GM23338 (cell line): Measurements from ENCODE around the gene OMA1. TPM values are rescaled to one million over a fixed set of nuclear protein-coding genes. Genes with fewer than 3 reads are reported as not detected.

ENCODE experiments used
- ATAC-seq: fragments of 200-7000 bp; cut with Tn5 transposase; 3 replicates; pipeline ENCODE4 v1.9.1; 2020
- DNase-seq: peaks from one replicate; pipeline ENCODE4 v3.0.0-alpha.2; 2015; ENCODE audit warnings: low spot score
- H2AFZ ChIP-seq: fragments of 200-600 bp; sonication (generic); 2 replicates; pipeline ENCODE4 v1.8.0; 2016; ENCODE audit warnings: antibody characterized with exemption, mild to moderate bottlenecking, moderate library complexity
- H3F3A ChIP-seq: fragments of 200-600 bp; sonication (generic); replicated peaks from 2 replicates; pipeline ENCODE4 v1.8.0; 2017; ENCODE audit warnings: antibody characterized with exemption, mixed run types, low read depth
- H3K27ac ChIP-seq: fragments of 200-600 bp; sonication (generic); 2 replicates; pipeline ENCODE4 v1.6.1; 2016; ENCODE audit warnings: low read depth
- H3K27me3 ChIP-seq: fragments of 200-600 bp; sonication (generic); 2 replicates; pipeline ENCODE4 v1.8.0; 2016; ENCODE audit warnings: mild to moderate bottlenecking, mixed run types, moderate library complexity; ENCODE audit not compliant: insufficient read depth
- H3K36me3 ChIP-seq: fragments of 200-600 bp; sonication (generic); 2 replicates; pipeline ENCODE4 v1.8.0; 2016; ENCODE audit warnings: mild to moderate bottlenecking; ENCODE audit not compliant: insufficient read depth
- H3K4me1 ChIP-seq: fragments of 200-600 bp; sonication (generic); 2 replicates; pipeline ENCODE4 v1.8.0; 2016; ENCODE audit warnings: mild to moderate bottlenecking, moderate library complexity; ENCODE audit not compliant: insufficient read depth
- H3K4me2 ChIP-seq: fragments of 200-600 bp; sonication (generic); 2 replicates; pipeline ENCODE4 v1.7.1; 2017; ENCODE audit warnings: mixed run types
- H3K4me3 ChIP-seq: fragments of 200-600 bp; sonication (generic); 2 replicates; pipeline ENCODE4 v1.6.1; 2016; ENCODE audit warnings: mixed run types
- H3K79me2 ChIP-seq: fragments of 200-600 bp; sonication (generic); replicated peaks from 2 replicates; pipeline ENCODE4 v1.8.0; 2017; ENCODE audit warnings: mild to moderate bottlenecking; ENCODE audit not compliant: insufficient read depth
- H3K9me2 ChIP-seq: fragments of 200-600 bp; sonication (generic); 2 replicates; pipeline ENCODE4 v1.8.0; 2017; ENCODE audit not compliant: insufficient read depth
- H4K20me1 ChIP-seq: fragments of 200-600 bp; sonication (generic); replicated peaks from 2 replicates; pipeline ENCODE4 v1.8.0; 2017; ENCODE audit warnings: mild to moderate bottlenecking; ENCODE audit not compliant: insufficient read depth
- H3K27ac Mint-ChIP-seq: 2 replicates; pipeline ENCODE4 v1.8.0; 2020; ENCODE audit warnings: inconsistent platforms, mild to moderate bottlenecking, moderate library complexity, mixed read lengths
- H3K27me3 Mint-ChIP-seq: 3 replicates; pipeline ENCODE4 v1.8.0; 2022; ENCODE audit warnings: low read depth, mild to moderate bottlenecking, moderate library complexity, mixed read lengths, inconsistent platforms; ENCODE audit not compliant: insufficient read depth, poor library complexity
- H3K36me3 Mint-ChIP-seq: 3 replicates; pipeline ENCODE4 v1.8.0; 2021; ENCODE audit warnings: low read depth, mild to moderate bottlenecking, inconsistent platforms, moderate library complexity, mixed read lengths
- H3K4me1 Mint-ChIP-seq: 3 replicates; pipeline ENCODE4 v1.8.0; 2020; ENCODE audit warnings: mild to moderate bottlenecking, inconsistent platforms, mixed read lengths
- H3K4me3 Mint-ChIP-seq: 3 replicates; pipeline ENCODE4 v1.8.0; 2021; ENCODE audit warnings: moderate library complexity, mild to moderate bottlenecking, inconsistent platforms, mixed read lengths
- H3K9me3 Mint-ChIP-seq: 3 replicates; pipeline ENCODE4 v1.8.0; 2020; ENCODE audit warnings: moderate library complexity, mild to moderate bottlenecking, inconsistent platforms, mixed read lengths
- CREB1 ChIP-seq: fragments of 250-450 bp; sonication (Bioruptor Pico); IDR thresholded peaks from 2 replicates; pipeline ENCODE4 v1.5.0; 2020; ENCODE audit warnings: low read depth, mild to moderate bottlenecking, moderate library complexity
- CTCF ChIP-seq, 2 experiments: fragments of 200-600 bp in 1 of 2; sonication (generic) in 1 of 2; conservative IDR thresholded peaks; 2 replicates each; pipeline versions ENCODE4 v1.5.1 to v1.6.1; 2016 to 2017; ENCODE audit warnings: antibody characterized with exemption in 2 of 2, low read depth in 2 of 2, mild to moderate bottlenecking in 2 of 2, moderate library complexity in 1 of 2
- ETS1 ChIP-seq: IDR thresholded peaks from 2 replicates; pipeline ENCODE4 v1.6.1; 2016; ENCODE audit warnings: antibody characterized with exemption
- EZH2 ChIP-seq: fragments of 200-600 bp; sonication (generic); IDR thresholded peaks from one replicate; pipeline ENCODE4 v1.8.0; 2017; ENCODE audit warnings: antibody characterized with exemption, mild to moderate bottlenecking, low read depth; ENCODE audit not compliant: unreplicated experiment
- EZH2phosphoT487 ChIP-seq: fragments of 200-600 bp; sonication (generic); IDR thresholded peaks from one replicate; pipeline ENCODE4 v1.8.1; 2018; ENCODE audit warnings: antibody characterized with exemption; ENCODE audit not compliant: unreplicated experiment
- JUNB ChIP-seq: IDR thresholded peaks from one replicate; pipeline ENCODE4 v1.6.1; 2016; ENCODE audit warnings: antibody characterized with exemption; ENCODE audit not compliant: unreplicated experiment
- NANOG ChIP-seq: IDR thresholded peaks from 2 replicates; pipeline ENCODE4 v1.6.1; 2016; ENCODE audit warnings: antibody characterized with exemption, borderline replicate concordance
- REST ChIP-seq: IDR thresholded peaks from one replicate; pipeline ENCODE4 v1.6.1; 2018; ENCODE audit warnings: antibody characterized with exemption; ENCODE audit not compliant: unreplicated experiment
- STAT1 ChIP-seq: IDR thresholded peaks from one replicate; pipeline ENCODE4 v1.6.1; 2016; ENCODE audit warnings: antibody characterized with exemption; ENCODE audit not compliant: unreplicated experiment
- ZNF114 ChIP-seq: fragments of 250-450 bp; sonication (Bioruptor Pico); IDR thresholded peaks from 2 replicates; pipeline ENCODE4 v1.5.0; 2020; ENCODE audit warnings: mild to moderate bottlenecking, moderate library complexity
- ZNF331 ChIP-seq: fragments of 250-450 bp; sonication (Bioruptor Pico); IDR thresholded peaks from 2 replicates; pipeline ENCODE4 v1.5.0; 2020; ENCODE audit warnings: low read depth, mild to moderate bottlenecking, moderate library complexity
- ZNF462 ChIP-seq: fragments of 250-450 bp; sonication (Bioruptor Pico); IDR thresholded peaks from 2 replicates; pipeline ENCODE4 v1.5.0; 2020; ENCODE audit warnings: mild to moderate bottlenecking, moderate library complexity
- polyA plus RNA-seq: library from polyadenylated mRNA; unstranded; fragments of >200 nt; fragmentation: Nextera tagmentation; extraction: Ambion mirVana; gene quantifications from 2 replicates; pipeline ENCODE4 v1.2.1, GENCODE V29; 2016
- total RNA-seq: library from RNA; depleted of rRNA; stranded (reverse); fragments of >200 nt; shearing (Covaris generic); gene quantifications from 2 replicates; pipeline ENCODE4 v1.2.3, GENCODE V29; 2014

Gene OMA1
- total and polyA plus RNA-seq, 2 experiments from 2014 or later, result 21.3 to 33.1 TPM

- H2AFZ ChIP-seq, result no peak overlapping the region
Measured at GRCh38 chr1:58465176-58465575, 81.3 kb downstream of the OMA1 start.

More at GRCh38 chr1:58465176-58465575, 81.3 kb downstream of the OMA1 start:
- H3K79me2 ChIP-seq, result no peaks in the 10 kb centered on the region
- no peak overlapping the region for H3K27ac ChIP-seq
- peaks cover 10% of the 10 kb centered on the region for H3K4me1 ChIP-seq
- Mint-ChIP-seq H3K4me1 (peaks cover 22% of the 10 kb centered on the region), H3K27ac (no peak overlapping the region), H3K4me3 (no peak overlapping the region), H3K9me3 (no peaks in the 10 kb centered on the region), H3K36me3 (no peaks in the 10 kb centered on the region), H3K27me3 (no peaks in the 10 kb centered on the region)
- ATAC-seq, result no peak
- H3K9me2 ChIP-seq, result peaks cover under 1% of the 10 kb centered on the region; the same call in 1 of the 2 replicates
- no peaks in the 10 kb centered on the region for H3F3A ChIP-seq
- H3K4me2 ChIP-seq, result no peak overlapping the region
- no peaks in the 10 kb centered on the region for H4K20me1 ChIP-seq
- TF ChIP-seq EZH2phosphoT487 (no peak), NANOG (no peak), EZH2 (no peak), REST (no peak), ZNF114 (CRISPR knock-in tag) (no peak), JUNB (no peak), CTCF (conservative IDR thresholded peaks at IDR 0.05; ENCODE audit: low read depth in 2 of 2) (no peak), ETS1 (no peak), CREB1 (no peak), STAT1 (no peak), ZNF331 (CRISPR knock-in tag) (no peak), ZNF462 (CRISPR knock-in tag) (no peak)
- no peaks in the 10 kb centered on the region for H3K36me3 ChIP-seq
- no peaks in the 10 kb centered on the region for H3K27me3 ChIP-seq
- no peak overlapping the region for H3K4me3 ChIP-seq
- no peak for DNase-seq
